SU-DHL-6 (cell line): ENCODE results near the gene LOXL4.

Experiments
- H2AFZ ChIP-seq: fragments of 200-600 bp; sonication (generic); 2 replicates; pipeline ENCODE4 v1.6.1; 2014; ENCODE audit warnings: low read depth, mild to moderate bottlenecking, moderate library complexity, mixed read lengths, antibody characterized with exemption, low read length; ENCODE audit not compliant: severe bottlenecking
- H3F3A ChIP-seq: fragments of 200-600 bp; shearing (Covaris generic); 2 replicates; pipeline ENCODE4 v1.6.0; 2016; ENCODE audit warnings: antibody characterized with exemption, mild to moderate bottlenecking; ENCODE audit not compliant: insufficient read depth
- H3K27ac ChIP-seq: fragments of 200-600 bp; sonication (generic); 2 replicates; pipeline ENCODE4 v1.5.1; 2016; ENCODE audit warnings: low read depth, mild to moderate bottlenecking, low read length, moderate library complexity, mixed read lengths
- H3K27me3 ChIP-seq: fragments of 200-600 bp; sonication (generic), shearing (Covaris generic); 2 replicates; pipeline ENCODE4 v1.6.0; 2014; ENCODE audit warnings: mild to moderate bottlenecking, low read length
- H3K36me3 ChIP-seq: fragments of 200-600 bp; sonication (generic); 2 replicates; pipeline ENCODE4 v1.6.1; 2014; ENCODE audit warnings: mild to moderate bottlenecking, low read length, mixed read lengths
- H3K4me2 ChIP-seq: fragments of 300-600, 200-600 bp; shearing (Covaris generic), sonication (generic); 2 replicates; pipeline ENCODE4 v1.6.0; 2014; ENCODE audit warnings: low read length, low read depth, mild to moderate bottlenecking; ENCODE audit not compliant: poor library complexity, severe bottlenecking
- H3K4me3 ChIP-seq: fragments of 200-600 bp; sonication (generic); 2 replicates; pipeline ENCODE4 v1.5.1; 2014; ENCODE audit warnings: antibody characterized with exemption, low read length, mild to moderate bottlenecking, mixed read lengths; ENCODE audit not compliant: insufficient read depth, poor library complexity, severe bottlenecking
- H3K79me2 ChIP-seq: fragments of 200-600 bp; sonication (generic); 2 replicates; pipeline ENCODE4 v1.6.1; 2014; ENCODE audit warnings: mild to moderate bottlenecking, low read length, moderate library complexity; ENCODE audit not compliant: insufficient read depth
- H3K9ac ChIP-seq: fragments of 200-600 bp; sonication (generic); 2 replicates; pipeline ENCODE4 v1.7.0; 2014; ENCODE audit warnings: mild to moderate bottlenecking, low read length
- H3K9me2 ChIP-seq: fragments of 200-600 bp; sonication (generic); replicated peaks from 2 replicates; pipeline ENCODE4 v1.6.1; 2014; ENCODE audit warnings: low read length; ENCODE audit not compliant: insufficient read depth
- H3K9me3 ChIP-seq: fragments of 200-600 bp; sonication (generic); 2 replicates; pipeline ENCODE4 v1.6.1; 2014; ENCODE audit warnings: low read length, mixed read lengths; ENCODE audit not compliant: insufficient read depth
- H4K20me1 ChIP-seq: fragments of 200-600 bp; sonication (generic); 2 replicates; pipeline ENCODE4 v1.6.1; 2014; ENCODE audit warnings: low read depth, mild to moderate bottlenecking, antibody characterized with exemption, low read length, moderate library complexity, mixed read lengths
- EZH2phosphoT487 ChIP-seq: fragments of 200-600 bp; sonication (generic), shearing (Covaris generic); conservative IDR thresholded peaks from 2 replicates; pipeline ENCODE4 v1.6.1; 2018; ENCODE audit warnings: mild to moderate bottlenecking, antibody characterized with exemption, low read length, moderate library complexity, mixed read lengths
- TF ChIP-seq, protein P1 (sequence below): fragments of 200-600 bp; sonication (generic); IDR thresholded peaks from one replicate; pipeline ENCODE4 v1.5.1; 2017; ENCODE audit warnings: antibody characterized with exemption, mild to moderate bottlenecking, low read length, moderate library complexity; ENCODE audit not compliant: insufficient read depth, poor library complexity, severe bottlenecking

The LOXL4 gene

DNA sequence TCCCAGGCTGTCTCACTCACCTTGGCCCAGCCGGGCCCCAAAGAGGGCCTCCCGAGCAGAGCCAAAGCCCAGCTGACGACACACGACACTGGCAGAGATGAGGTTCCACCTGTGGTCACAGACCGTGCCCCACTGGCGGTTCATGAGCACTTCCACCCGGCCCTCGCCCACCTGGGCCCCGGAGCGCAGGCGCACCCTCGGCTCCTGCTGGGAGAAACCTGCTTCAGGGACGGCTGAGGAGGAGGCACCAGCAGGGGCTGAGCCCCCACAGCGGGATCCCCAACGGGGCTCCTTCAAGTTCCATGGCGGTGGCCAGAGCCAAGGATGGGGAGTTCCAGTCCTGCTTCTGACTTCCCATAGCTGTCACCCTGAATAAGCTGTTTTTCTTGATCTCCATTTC is 10.0 kb downstream of the LOXL4 start:
- Histone ChIP-seq H3K4me2 (no peak overlapping the region), H3F3A (no peaks in the 10 kb centered on the region), H3K4me3 (no peak overlapping the region), H3K9ac (no peak overlapping the region), H3K36me3 (no peaks in the 10 kb centered on the region), H3K27ac (no peak overlapping the region), H4K20me1 (no peaks in the 10 kb centered on the region), H2AFZ (no peak overlapping the region), H3K9me2 (no peaks in the 10 kb centered on the region), H3K9me3 (no peaks in the 10 kb centered on the region), H3K79me2 (no peaks in the 10 kb centered on the region), H3K27me3 (no peaks in the 10 kb centered on the region)
- no peak for TF ChIP-seq EZH2phosphoT487
- TF ChIP-seq, protein P1, sequence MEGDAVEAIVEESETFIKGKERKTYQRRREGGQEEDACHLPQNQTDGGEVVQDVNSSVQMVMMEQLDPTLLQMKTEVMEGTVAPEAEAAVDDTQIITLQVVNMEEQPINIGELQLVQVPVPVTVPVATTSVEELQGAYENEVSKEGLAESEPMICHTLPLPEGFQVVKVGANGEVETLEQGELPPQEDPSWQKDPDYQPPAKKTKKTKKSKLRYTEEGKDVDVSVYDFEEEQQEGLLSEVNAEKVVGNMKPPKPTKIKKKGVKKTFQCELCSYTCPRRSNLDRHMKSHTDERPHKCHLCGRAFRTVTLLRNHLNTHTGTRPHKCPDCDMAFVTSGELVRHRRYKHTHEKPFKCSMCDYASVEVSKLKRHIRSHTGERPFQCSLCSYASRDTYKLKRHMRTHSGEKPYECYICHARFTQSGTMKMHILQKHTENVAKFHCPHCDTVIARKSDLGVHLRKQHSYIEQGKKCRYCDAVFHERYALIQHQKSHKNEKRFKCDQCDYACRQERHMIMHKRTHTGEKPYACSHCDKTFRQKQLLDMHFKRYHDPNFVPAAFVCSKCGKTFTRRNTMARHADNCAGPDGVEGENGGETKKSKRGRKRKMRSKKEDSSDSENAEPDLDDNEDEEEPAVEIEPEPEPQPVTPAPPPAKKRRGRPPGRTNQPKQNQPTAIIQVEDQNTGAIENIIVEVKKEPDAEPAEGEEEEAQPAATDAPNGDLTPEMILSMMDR = no peak

DNA sequence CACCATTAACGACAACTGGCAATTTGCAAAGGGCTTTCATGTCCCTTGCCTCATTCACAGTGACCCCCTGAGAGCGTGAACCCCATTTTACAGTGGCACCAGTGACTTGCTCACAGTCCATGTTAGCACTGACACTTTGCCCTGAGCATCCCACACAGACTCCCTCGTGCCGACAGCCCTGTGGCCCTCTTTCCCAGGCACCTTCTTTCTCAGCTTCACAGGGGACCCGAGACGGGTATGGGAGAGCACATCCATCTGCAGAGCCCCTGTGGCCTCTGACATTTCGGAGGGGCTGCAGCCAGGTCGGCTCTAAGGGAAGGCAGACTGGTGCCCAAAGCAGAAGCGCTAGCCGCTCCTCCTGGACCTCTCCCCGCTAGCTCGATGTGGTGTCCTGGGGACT is 10.8 kb downstream of the LOXL4 start:
- no peaks in the 10 kb centered on the region for H3K79me2 ChIP-seq
- no peaks in the 10 kb centered on the region for H3K9me2 ChIP-seq
- no peaks in the 10 kb centered on the region for H4K20me1 ChIP-seq
- H3K27ac ChIP-seq = no peak overlapping the region
- H3K27me3 ChIP-seq = no peaks in the 10 kb centered on the region
- H3K9me3 ChIP-seq = no peaks in the 10 kb centered on the region
- no peak overlapping the region for H3K4me2 ChIP-seq
- TF ChIP-seq, protein P1 = no peak
- TF ChIP-seq EZH2phosphoT487 = no peak
- H3F3A ChIP-seq = no peaks in the 10 kb centered on the region
- no peak overlapping the region for H3K4me3 ChIP-seq
- no peaks in the 10 kb centered on the region for H3K36me3 ChIP-seq
- no peak overlapping the region for H2AFZ ChIP-seq
- H3K9ac ChIP-seq = no peak overlapping the region

DNA sequence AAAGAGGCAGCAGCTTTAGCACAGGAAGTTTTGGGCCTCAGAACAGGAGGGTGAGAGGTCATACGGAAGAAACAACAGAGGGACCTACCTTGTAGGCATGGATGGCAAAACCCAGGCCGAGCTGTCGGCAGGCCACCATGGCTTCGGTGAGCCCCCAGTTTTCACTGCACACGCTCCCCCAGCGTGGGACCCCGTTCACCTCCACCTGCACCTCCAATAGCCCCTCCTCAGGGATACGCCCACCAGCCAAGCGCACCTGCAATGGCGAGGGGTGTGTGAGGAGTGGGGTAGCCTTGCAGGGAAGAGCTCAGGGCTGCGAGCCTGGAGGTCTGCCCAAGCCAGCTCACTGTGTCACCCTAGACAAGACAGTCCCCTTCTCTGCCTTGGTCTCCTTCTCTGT is 11.3 kb downstream of the LOXL4 start:
- Histone ChIP-seq H3K4me2 (no peak overlapping the region), H3K4me3 (no peak overlapping the region), H3K36me3 (no peaks in the 10 kb centered on the region), H3K27me3 (no peaks in the 10 kb centered on the region), H3K9ac (no peak overlapping the region), H2AFZ (no peak overlapping the region), H3K27ac (no peak overlapping the region), H3K9me3 (no peaks in the 10 kb centered on the region), H3K79me2 (no peaks in the 10 kb centered on the region), H3F3A (no peaks in the 10 kb centered on the region), H4K20me1 (no peaks in the 10 kb centered on the region), H3K9me2 (no peaks in the 10 kb centered on the region)
- TF ChIP-seq, protein P1 = no peak
- TF ChIP-seq EZH2phosphoT487 = no peak
